Mesothelial cell of epicardium (in vitro differentiated cells): ENCODE measurements around the gene RNF5. TPM values are rescaled to one million over a fixed set of nuclear protein-coding genes. Genes with fewer than 3 reads are reported as not detected.
"Not testable (repeated sequence)": the region's sequence is repeated elsewhere in the genome, so short reads cannot be mapped to it uniquely, and the experiment has no call there.

Experiments
- DNase-seq, 2 experiments: peaks; one replicate each; pipeline ENCODE4 v3.0.0; 2021; ENCODE audit warnings: low spot score in 2 of 2; ENCODE audit not compliant: unreplicated experiment in 2 of 2
- H3K27ac Mint-ChIP-seq: 2 replicates; pipeline ENCODE4 v1.8.0; 2021; ENCODE audit warnings: mixed read lengths
- H3K27me3 Mint-ChIP-seq: 2 replicates; pipeline ENCODE4 v1.8.0; 2021; ENCODE audit warnings: low read depth, mixed read lengths
- H3K36me3 Mint-ChIP-seq: 2 replicates; pipeline ENCODE4 v1.8.0; 2021; ENCODE audit warnings: mixed read lengths
- H3K4me1 Mint-ChIP-seq: 2 replicates; pipeline ENCODE4 v1.8.0; 2021; ENCODE audit warnings: mixed read lengths
- H3K4me3 Mint-ChIP-seq: 2 replicates; pipeline ENCODE4 v1.8.0; 2021; ENCODE audit warnings: mild to moderate bottlenecking, moderate library complexity, mixed read lengths
- H3K9me3 Mint-ChIP-seq: 2 replicates; pipeline ENCODE4 v1.8.0; 2021; ENCODE audit warnings: mixed read lengths
- CTCF ChIP-seq: fragments of 200-600 bp; sonication (generic); IDR thresholded peaks from one replicate; pipeline ENCODE4 v1.5.0; 2021; ENCODE audit warnings: antibody characterized with exemption; ENCODE audit not compliant: unreplicated experiment
- total RNA-seq: library from RNA; stranded (reverse); gene quantifications from 3 replicates; pipeline ENCODE4 v1.2.1, GENCODE V29; 2021

RNF5 gene
- total RNA-seq, 1 donor from 2014 or later, result 62.8 TPM

- Mint-ChIP-seq H3K4me1 (peaks cover 49% of the 10 kb centered on the region), H3K4me3 (no peak overlapping the region), H3K27me3 (no peaks in the 10 kb centered on the region), H3K9me3 (no peaks in the 10 kb centered on the region), H3K27ac (peak overlapping the region; percentile 73), H3K36me3 (peaks cover 28% of the 10 kb centered on the region)
- DNase-seq, result no peak
- no peak for TF ChIP-seq CTCF
These were observed 5.4 kb downstream of the RNF5 start for GRCh38 chr6:32183483-32184083.

DNA sequence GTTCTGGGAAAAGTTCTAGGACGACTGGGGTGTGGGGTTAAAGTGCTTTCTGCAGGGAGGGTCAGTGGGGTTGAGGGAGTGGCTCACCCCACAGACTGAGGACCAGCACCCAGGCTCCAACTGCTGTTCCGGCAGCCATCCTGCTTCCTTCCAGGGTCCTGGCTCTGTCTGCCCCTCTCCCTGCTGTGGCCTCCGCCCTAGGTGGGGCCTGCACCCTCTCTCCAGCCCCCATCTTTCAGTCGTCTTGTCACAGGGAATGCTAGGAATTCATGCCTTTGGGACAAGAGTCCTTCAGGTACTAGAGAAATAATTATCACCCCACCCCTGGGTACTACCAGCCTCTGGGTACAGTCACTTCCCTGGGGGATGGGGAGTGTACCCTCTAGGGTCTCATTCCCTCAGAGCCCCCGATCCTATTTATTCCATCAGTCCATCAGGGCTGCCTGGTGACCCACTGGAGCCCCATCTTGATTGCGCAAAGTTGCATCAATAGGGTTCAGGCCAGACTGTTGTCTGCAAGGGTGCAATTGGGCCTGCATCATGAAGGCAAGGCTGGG lies 6.0 kb downstream of the RNF5 start, which contains the start of gene AGER:
TSS of gene AGER (minus strand) at position 170 of the 557 bp plus-strand sequence. CDS start at position 139, 31 bp downstream.
- Mint-ChIP-seq H3K27me3 (no peaks in the 10 kb centered on the region), H3K9me3 (no peaks in the 10 kb centered on the region), H3K4me3 (no peak within 1 kb of the TSS), H3K36me3 (peaks cover 28% of the 10 kb centered on the region), H3K4me1 (peaks cover 49% of the 10 kb centered on the region), H3K27ac (peak within 1 kb of the TSS; percentile 73)
- TF ChIP-seq CTCF, result no peak
- DNase-seq, result no peak

GRCh38 chr6:32185681-32186131 lies 7.5 kb downstream of the RNF5 start:
- peak overlapping the region; percentile 41 for H3K4me3 Mint-ChIP-seq
- H3K27ac Mint-ChIP-seq, result peak overlapping the region; percentile 93
- H3K4me1 Mint-ChIP-seq, result peaks cover 46% of the 10 kb centered on the region
- H3K27me3 Mint-ChIP-seq, H3K9me3 Mint-ChIP-seq, DNase-seq: not testable (repeated sequence)
- peaks cover 21% of the 10 kb centered on the region for H3K36me3 Mint-ChIP-seq

DNA sequence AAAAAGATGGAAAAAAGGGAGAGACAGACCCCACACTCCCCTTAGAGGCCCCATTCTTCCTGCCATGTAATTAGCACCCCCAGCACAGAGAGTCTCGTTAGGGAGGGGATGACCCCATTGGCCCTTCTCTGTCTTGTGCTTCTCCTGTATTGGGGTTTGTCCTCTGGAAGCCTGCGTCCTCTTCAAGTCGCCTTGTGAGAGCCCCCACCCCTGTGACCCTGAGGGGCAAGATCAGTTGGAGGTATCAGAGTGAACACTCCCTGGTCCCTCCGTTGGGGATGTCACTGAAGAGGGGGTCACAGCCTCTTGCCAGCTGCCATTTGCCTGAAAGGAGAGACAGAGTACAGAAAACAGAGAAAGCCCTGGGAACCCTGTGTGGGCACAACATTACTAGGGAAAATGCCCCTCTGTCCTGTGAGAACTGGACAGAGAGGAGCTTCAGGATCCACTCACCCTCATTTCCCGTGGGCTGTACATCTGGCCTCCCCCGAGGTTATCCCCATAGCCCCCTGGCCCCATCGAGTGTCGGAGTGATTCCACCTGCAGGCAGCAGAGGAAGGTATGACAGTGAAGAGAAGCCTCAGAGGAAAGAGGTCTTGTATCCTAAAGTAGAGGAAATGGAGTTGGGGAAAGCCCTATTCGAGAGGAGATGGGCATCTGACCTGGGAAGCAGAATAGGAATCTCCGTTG lies 8.1 kb downstream of the RNF5 start:
- H3K27me3 Mint-ChIP-seq, H3K9me3 Mint-ChIP-seq, DNase-seq: not testable (repeated sequence)
- H3K27ac Mint-ChIP-seq, result peak overlapping the region; percentile 93
- H3K4me1 Mint-ChIP-seq, result peaks cover 51% of the 10 kb centered on the region
- H3K36me3 Mint-ChIP-seq, result peaks cover 20% of the 10 kb centered on the region
- H3K4me3 Mint-ChIP-seq, result peak overlapping the region; percentile 41

DNA sequence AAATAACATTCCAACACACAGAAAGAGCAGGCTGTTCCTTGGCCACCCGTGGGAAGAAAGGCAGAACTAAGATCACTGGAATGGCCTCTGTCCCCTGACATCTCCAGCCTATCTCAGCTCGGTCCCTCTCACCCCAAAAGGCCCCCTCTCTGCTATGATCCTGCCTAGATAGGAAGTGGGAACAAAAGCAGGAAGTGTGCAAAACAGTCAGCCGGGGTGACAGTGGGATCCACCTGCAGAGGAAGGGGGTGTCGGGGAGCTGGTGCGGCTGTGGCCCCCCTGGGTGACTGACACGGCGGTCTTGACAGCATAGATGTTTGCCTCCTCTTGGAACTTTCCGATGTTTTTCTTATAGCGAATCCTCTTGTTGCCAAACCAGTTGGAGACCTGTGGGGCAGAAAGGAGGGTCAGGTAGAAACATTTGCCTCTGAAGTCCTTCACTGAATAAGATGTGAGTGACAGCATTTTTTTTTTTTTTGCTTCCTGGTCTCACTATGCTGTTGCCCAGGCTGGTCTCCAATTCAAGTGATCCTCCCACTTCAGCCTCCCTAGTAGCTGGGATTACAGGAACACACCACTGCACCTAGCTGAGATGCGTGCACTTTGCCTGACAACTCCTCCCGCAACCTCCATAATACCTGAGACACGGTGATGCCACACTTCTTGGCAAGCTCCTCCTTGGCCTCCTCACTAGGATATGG lies 9.0 kb downstream of the RNF5 start:
- Mint-ChIP-seq H3K27ac (peak overlapping the region; percentile 93), H3K27me3 (no peaks in the 10 kb centered on the region), H3K9me3 (no peaks in the 10 kb centered on the region), H3K36me3 (peaks cover 20% of the 10 kb centered on the region), H3K4me1 (peaks cover 59% of the 10 kb centered on the region), H3K4me3 (peak overlapping the region; percentile 22)
- DNase-seq, result no peak
- TF ChIP-seq CTCF, result no peak

DNA sequence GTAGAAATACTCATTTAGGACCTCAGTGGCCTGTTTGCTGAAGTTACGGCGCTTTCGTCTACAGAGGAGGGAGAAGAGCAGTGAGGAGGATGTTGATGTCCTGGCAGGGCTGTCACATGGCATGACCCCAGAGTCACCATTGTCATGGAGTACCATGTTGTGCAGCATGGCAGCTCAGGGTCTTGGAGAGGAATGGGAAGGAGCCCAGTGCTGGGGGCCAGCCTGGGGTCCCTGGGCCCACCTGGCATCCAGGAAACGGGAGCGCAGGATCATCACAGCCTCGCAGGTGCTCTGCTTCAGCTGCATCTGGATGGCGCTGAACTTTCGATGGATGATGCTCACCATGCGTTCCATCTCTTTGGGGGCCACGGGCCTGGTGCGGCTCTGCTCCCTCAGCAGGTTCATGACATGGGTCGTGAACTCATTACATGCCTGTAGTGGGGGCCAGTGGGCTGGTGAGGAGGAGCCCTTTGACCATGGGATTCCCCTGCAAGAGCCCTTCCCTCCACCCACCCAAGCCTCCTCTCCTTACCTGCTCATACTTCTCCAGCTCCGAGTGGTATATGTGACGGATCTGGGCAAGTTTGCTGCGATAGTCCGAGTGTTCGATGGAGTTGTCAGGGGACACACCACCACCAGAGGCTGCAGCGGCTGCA lies 9.6 kb downstream of the RNF5 start:
- peaks cover 66% of the 10 kb centered on the region for H3K4me1 Mint-ChIP-seq
- not testable (repeated sequence) for DNase-seq

More for the DNA sequence above, 9.6 kb downstream of the RNF5 start:
- H3K36me3 Mint-ChIP-seq, result peaks cover 17% of the 10 kb centered on the region
- peak overlapping the region; percentile 86 for H3K4me3 Mint-ChIP-seq
- H3K9me3 Mint-ChIP-seq, H3K27me3 Mint-ChIP-seq: not testable (repeated sequence)
- H3K27ac Mint-ChIP-seq, result peak overlapping the region; percentile 97
